Measurements from ENCODE around the gene FILIP1L.

DNA sequence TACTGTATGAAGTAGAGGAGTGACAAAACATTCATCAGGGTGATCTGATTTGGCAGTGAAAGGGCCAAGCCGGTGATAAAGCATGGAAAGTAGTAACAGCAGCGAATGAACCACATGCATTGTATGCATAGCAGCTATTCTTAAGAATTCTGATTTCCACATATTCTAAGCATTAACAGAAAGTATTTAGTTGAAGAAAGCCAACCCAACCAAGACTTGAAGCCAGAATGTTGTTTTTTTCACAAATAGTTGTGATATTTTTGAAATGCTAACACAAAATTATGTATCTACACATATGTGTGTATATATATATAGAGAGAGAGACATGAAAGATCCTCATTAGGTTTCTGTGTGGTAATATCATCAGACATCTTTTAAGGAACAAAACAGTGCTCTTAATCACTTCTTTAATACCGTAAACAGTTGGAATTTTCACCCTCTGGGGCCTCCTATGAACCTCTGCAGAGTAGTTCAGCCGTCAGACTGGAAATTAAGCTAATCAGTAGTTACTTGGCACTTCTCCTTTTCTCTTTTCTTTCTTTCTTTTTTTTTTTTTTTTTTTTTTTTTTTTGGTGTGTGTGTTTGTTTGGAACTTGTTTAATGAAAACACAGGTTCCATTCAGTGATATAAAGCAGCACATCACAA is 157.0 kb downstream of the FILIP1L start:
- TF ChIP-seq EP300 (IDR thresholded peaks at IDR 0.05; ENCODE audit: borderline replicate concordance in 1 of 2, low read depth in 2 of 2, low read length in 2 of 2) (no peak), YY1 (IDR thresholded peaks at IDR 0.05; ENCODE audit: low read depth, low read length) (no peak), CEBPB (IDR thresholded peaks at IDR 0.05; ENCODE audit: low read depth, low read length) (no peak), ZNF274 (IDR thresholded peaks at IDR 0.05; ENCODE audit: borderline replicate concordance, extremely low read depth, low read length) (no peak), SIN3A (conservative IDR thresholded peaks at IDR 0.05 in 1 of 2, IDR thresholded peaks at IDR 0.05 in 1 of 2; ENCODE audit: low read depth in 1 of 2, low read length in 2 of 2) (no peak), EGR1 (IDR thresholded peaks at IDR 0.05; ENCODE audit: borderline replicate concordance, low read depth, low read length) (no peak), EZH2 (IDR thresholded peaks at IDR 0.05; ENCODE audit: low read depth, low read length, severe bottlenecking) (no peak)
- TF ChIP-seq, protein P1, sequence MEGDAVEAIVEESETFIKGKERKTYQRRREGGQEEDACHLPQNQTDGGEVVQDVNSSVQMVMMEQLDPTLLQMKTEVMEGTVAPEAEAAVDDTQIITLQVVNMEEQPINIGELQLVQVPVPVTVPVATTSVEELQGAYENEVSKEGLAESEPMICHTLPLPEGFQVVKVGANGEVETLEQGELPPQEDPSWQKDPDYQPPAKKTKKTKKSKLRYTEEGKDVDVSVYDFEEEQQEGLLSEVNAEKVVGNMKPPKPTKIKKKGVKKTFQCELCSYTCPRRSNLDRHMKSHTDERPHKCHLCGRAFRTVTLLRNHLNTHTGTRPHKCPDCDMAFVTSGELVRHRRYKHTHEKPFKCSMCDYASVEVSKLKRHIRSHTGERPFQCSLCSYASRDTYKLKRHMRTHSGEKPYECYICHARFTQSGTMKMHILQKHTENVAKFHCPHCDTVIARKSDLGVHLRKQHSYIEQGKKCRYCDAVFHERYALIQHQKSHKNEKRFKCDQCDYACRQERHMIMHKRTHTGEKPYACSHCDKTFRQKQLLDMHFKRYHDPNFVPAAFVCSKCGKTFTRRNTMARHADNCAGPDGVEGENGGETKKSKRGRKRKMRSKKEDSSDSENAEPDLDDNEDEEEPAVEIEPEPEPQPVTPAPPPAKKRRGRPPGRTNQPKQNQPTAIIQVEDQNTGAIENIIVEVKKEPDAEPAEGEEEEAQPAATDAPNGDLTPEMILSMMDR (IDR thresholded peaks at IDR 0.05; ENCODE audit: control extremely low read depth in 1 of 3, insufficient read depth in 1 of 3, low read depth in 1 of 3, low read length in 3 of 3) = no peak
- TF ChIP-seq, protein P2, sequence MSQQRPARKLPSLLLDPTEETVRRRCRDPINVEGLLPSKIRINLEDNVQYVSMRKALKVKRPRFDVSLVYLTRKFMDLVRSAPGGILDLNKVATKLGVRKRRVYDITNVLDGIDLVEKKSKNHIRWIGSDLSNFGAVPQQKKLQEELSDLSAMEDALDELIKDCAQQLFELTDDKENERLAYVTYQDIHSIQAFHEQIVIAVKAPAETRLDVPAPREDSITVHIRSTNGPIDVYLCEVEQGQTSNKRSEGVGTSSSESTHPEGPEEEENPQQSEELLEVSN (IDR thresholded peaks at IDR 0.05) = no peak

All from H1 (cell line).